NOMO-1 treated with dmso at 0.1 percent for 144 hours (cell line): ENCODE results near the gene CHST15.

Source experiments
- DNase-seq: peaks from one replicate; lab custom pipeline; 2025; ENCODE audit not compliant: unreplicated experiment; lab: John Stamatoyannopoulos, UW

Gene CHST15

GRCh38 chr10:124001391-124002148, 91.8 kb downstream of the CHST15 start:
- DNase-seq = no peak

GRCh38 chr10:124000792-124001201, 92.6 kb downstream of the CHST15 start:
- DNase-seq = no peak

DNA sequence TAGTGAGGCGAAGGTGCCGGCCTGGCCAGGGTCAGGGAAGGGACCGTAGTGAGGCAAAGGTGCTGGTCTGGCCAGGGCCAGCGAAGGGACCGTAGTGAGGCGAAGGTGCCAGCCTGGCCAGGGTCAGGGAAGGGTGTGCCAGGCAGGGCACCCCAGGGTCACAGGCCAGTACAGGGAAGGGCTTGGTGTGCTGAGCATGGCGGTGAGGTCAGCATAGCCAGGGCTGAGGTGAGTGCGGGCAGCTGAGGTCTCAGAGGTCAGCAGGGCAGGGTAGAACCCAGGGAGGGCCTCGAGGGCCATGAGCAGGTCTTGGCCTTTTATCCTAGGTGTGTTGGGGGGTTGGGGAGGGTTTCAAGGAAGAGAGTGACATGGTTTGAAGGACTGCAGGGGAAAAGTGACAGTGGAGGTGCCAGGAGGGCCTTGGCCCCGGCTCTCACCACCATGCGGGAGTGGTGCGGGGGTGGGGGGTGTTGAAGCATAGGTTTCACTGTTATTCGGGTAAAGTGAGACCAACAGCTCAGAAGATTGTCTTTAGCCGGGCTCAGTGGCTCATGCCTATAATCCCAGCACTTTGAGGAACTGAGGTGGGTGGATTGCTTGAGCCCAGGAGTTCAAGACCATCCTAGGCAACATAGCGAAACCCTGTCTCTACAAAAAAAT, 93.3 kb downstream of the CHST15 start:
- DNase-seq = no peak

DNA sequence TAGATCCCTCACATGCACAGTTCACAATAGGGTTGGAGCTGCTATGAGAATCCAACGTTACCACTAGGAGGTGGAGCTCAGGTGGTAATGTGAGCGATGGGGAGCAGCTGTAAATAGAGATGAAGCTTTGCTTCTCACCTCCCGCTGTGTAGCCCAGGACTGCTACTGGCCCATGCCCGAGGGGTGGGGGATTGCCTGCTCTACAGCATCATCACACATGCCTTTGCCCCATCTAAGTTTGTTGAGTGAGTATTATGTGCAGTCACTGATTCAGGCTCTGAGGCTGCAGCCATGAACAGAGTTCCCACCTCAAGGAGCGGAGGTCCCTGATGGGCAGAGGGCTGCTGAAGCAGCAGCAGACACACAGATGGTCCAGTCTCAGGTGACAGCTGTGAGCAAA, 94.1 kb downstream of the CHST15 start:
- no peak for DNase-seq

DNA sequence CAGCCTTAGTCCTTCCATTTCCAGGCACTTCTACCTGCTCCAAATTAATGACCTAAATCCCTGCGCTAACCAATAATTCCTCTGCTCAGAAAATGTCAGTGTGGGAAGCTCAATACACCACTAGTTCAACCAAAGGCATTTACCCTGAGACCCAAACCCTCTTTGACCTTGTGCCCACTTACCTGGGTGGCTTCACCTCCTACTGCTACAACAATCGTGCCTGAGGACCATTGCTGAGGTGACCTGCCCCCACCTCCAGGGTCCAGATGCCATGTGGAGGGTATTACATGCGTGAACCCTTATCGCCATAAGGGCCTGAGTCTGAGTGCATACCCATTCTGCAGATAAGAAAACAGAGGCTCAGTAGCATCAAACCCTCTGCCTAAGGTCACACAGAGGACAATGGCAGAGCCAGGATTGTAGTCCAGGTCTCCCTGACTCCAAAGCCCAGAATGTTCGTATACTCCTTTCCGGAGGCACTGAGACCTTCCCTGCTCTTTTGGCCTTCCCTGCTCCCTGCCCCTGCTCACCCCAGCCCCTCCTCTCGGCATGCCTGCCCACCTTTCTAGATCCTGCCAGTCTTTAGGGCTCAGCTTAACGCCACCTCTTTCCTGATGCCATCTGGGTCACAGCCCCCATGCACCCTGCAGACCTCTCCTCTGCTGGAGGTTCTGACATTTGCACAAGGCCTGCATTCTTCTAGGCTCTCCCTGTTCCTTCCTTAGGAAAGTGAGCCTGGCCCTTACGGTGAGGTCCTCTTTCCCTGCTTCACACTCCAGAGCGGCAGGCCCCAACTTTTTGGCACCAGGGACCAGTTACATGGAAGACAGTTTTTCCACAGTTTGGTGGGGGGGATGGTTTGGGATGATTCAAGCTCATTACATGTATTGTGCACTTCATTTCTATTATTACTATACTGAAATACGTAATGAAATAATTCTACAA, 94.9 kb downstream of the CHST15 start:
- DNase-seq = no peak

DNA sequence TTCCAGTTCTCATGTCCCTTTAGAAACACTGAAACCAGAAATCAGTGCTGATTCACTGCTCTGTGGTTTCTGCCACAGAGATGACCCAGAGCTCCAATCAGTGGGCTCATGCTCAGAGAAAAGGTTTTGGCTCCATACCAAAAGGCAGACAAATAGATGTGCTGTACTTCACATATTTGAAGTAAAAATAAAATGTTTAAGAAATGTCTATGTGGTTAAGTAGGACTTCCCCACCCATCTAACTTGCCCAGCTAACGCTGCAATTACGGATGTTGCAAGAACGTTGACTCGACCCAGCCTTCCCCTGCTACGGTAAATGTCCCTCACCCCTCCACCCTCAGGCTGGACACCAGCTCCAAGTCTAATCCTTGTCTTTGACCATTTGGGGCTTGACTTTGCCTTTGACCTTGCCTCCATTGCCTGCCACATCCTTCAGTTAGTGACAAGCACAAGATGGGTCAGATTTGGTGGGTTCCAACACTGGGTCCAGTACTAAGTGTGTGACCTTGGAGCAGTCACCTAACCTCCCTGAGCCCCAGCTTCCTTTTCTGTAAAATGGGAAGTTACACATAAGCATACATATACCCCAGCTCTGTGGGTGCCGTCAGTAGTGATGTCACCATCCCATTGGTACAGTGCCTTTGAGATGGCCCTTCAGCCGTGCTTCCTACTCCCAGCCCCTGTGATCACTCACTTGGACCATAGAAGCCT, 95.8 kb downstream of the CHST15 start:
- DNase-seq = peak; percentile 92

DNA sequence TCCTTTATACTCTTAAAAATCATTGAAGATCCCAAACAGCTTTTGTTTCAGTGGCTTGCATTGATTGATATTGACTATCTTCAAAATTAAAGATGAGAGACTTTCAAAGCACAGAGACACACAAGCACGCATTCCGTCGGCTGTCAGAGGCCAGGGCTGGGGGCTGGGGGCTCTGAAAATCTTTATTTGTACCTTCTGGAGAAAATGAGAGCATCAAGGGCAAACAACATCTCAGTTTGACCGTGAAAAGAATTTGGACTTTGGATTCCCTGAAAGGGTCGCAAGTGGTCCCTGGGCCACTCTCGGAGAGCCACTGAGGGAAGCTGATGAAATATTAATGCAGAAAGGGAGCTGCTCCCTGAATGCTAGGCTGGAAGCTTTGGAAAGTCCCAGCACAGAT, 96.4 kb downstream of the CHST15 start:
- DNase-seq = no peak

DNA sequence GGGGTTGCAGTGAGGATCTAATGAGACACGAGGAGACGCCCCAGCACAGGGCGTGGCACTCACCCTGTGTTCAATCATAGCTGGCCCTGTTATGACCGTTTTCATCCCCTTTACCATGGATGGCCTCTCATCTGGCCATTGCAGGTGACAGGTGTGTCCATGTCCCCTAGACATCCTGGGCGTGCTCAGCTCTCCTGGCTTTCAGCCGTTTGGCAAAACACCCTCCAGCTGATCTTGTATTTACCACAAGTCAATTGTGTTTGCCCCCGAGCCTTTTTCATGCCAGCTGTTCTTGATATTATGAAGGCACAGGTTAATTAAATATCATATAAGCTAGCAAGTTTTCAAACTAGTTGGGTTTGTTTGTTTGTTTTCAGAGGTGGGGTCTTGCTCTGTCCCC, 97.1 kb downstream of the CHST15 start:
- no peak for DNase-seq

GRCh38 chr10:123995461-123996131, 97.8 kb downstream of the CHST15 start:
- DNase-seq = no peak

GRCh38 chr10:123995082-123995460, 98.3 kb downstream of the CHST15 start:
- DNase-seq = no peak

DNA sequence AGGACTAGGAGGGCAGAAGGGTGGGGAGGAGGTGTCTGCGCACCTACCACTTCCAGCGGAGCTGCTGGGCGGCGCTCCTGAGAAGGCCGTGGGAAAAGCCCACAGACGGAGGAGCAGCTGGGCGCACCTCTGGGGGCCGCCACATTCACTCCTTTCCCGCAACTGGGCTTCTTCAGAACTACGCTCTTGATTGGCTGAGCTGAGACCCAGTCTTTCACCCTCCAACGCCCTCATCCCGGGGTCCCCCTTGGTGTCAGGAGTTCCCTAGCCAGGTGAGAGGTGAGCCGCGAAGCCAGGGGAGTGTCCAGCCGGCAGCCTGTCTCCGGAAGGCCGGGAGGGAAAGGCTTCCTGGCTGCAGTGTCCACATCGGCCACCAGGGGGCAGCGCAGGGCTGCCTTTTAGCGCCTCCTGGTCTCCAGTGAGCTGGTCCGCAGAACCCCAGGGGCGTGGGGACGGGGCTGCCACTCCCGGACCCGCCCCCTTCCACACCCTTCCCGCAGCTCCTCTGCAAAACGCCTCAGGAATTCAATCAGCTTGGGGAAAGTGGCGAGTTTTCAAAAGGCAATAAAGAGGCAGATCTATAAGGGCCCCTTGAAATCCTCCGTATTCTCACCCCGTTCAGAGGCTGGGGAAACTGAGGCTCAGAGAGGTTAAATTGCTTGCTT, 98.8 kb downstream of the CHST15 start:
- peak; percentile 36 for DNase-seq

- no peak for DNase-seq
These were observed 99.6 kb downstream of the CHST15 start for GRCh38 chr10:123993534-123994416.

- no peak for DNase-seq
These were observed 101.5 kb downstream of the CHST15 start for GRCh38 chr10:123991611-123992570.

DNA sequence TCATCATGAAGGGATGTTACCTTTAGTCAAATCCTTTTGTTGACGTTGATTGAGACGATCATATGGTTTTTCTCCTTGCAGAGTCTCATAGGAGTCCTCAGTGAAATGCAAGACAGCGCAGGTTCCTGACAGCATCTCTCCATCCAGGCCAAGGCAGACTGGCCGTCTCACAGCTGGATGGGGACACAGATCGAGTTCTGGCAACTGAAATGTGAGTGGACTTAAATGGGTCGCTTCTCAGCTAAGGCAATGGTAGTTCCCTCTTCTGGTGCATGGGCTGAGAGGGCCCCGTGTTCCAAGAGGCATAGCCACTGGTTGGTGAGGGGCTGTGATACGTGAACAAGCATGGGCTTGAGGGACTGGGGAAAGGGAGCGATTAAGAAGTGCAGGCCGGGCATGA, 102.5 kb downstream of the CHST15 start:
- no peak for DNase-seq

GRCh38 chr10:123988694-123989093, 104.7 kb downstream of the CHST15 start:
- DNase-seq = no peak

GRCh38 chr10:123986736-123987135, 106.7 kb downstream of the CHST15 start:
- no peak for DNase-seq

GRCh38 chr10:123974406-123974805, 119.0 kb downstream of the CHST15 start:
- DNase-seq = no peak
